AML-193 (cell line): Measurements from ENCODE around the gene EXOC6B.

Experiments
- DNase-seq, 2 experiments: peaks; one replicate each; lab custom pipeline; 2025; lab: John Stamatoyannopoulos, UW

The EXOC6B gene

DNA sequence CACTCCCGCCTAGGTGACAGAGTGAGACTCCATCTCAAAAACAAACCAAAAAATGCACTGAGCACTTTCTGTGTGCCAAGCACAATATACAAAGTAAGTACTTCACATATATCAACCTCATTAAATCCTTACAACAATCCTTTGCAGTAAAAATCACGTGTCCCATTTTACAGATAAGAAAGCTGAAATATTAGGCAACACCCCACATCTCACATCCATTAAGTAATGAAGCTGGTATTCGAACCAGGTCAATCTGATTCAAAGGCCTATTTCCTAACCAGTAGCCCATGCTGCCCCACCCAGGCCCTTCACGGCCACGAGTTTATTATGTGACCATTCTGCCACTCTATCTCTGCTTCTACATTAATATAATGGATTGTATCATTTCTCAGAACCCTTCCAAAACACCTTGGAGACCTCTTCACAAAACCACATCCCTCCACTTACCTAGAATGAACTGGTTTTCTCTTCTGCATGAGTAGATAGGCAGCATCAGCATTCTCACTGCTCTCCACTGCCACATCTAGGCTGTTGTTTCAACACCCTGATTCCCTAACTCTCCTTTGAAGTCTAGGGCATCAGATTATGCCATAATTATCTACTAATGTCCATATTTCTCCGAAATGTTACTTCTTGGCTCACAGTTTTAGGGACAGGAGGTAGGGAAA, 3.1 kb upstream of the EXOC6B start:
- no peak for DNase-seq

DNA sequence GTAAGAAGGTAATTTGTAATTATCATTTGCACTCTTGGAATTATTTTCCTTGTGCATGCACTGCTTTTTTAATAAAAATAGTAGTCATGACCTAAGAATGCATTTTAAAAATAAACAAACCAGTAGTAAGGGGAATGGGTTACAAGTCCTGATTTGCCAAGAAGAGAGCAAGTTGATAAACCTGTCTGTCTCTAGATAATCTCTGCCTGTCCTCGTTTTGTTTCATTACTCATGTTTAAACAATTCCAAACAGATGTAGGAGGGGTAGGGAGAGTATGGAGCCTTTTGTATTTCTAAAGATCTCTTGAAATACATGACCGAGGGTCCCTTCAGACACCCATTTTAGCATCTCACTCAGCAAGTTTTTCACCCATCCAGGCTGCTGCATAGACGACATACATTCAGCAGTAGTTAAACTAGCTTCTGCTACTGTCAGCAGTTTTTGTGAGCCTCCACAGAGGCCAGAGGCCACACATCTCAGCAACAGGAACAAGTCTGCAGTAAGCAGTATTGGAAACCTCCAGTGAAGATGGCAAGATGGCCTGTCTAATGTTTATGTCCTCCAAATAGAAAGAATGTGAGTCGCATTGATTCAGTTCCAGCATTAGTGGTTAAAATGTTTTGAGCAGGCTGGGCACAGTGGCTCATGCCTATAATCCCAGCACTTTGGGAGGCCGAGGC, 2.3 kb upstream of the EXOC6B start:
- no peak for DNase-seq

GRCh38 chr2:72827487-72827886, 1.7 kb upstream of the EXOC6B start:
- DNase-seq, result no peak

DNA sequence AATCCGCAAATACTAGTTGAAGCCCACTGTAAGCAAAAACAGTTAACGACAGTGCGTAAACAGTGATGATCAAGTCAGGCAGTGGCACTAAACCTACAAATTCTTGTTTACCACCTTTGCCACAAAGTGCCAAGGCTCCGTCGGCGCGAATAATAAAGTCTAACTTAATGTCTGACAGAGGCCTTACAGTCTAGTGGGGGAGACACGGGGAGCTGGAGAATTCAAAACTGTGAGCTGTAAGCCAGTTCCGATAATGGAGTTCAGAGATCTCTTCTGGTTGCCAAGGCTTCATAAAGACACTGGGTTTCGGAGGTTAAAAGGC, 284 bp upstream of the EXOC6B start:
- no peak for DNase-seq

GRCh38 chr2:72824224-72824842, 1.5 kb downstream of the EXOC6B start:
- DNase-seq, result peak in 1 of 2 experiments; percentile 5

- DNase-seq, result no peak
Measured at GRCh38 chr2:72822794-72823193, 3.0 kb downstream of the EXOC6B start.

- no peak for DNase-seq
Measured at GRCh38 chr2:72821983-72822382, 3.9 kb downstream of the EXOC6B start.

DNA sequence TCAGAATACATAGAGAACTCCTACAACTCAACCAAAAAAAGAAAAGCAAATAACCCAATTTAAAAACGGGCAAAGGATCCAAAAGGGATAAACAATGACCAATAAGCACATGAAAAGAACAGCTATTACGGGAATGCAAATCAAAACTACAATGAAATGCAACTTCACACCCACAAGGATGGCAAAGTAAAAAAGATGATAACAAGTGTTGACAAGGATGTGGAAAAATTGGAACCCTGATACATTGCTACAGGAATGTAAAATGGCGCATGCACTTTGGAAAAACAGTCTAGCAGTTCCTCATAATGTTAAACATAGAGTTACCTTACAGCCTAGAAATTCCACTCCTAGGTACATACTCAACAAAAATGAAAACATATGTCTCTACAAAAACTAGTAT, 4.7 kb downstream of the EXOC6B start:
- DNase-seq, result no peak

DNA sequence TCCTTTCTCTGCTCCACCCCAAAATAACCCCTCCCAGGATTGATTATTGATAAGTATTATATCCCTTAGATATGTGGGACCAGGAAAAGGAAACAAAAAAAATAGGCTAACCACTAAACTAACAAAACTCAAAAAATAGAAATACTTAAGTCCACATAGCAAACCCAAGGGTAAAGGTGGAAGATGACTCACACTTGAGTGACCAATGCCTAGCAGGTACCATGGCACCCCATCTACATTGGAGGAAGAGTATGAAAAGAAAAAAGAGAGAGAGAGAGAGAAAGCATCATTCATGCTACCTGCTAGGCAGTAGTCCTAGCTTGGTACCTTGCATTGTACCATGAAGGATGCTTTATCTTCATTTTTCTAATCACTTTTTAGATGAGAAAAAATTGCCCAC, 6.3 kb downstream of the EXOC6B start:
- no peak for DNase-seq

- DNase-seq, result no peak
Measured at GRCh38 chr2:72815655-72816278, 10.1 kb downstream of the EXOC6B start.

DNA sequence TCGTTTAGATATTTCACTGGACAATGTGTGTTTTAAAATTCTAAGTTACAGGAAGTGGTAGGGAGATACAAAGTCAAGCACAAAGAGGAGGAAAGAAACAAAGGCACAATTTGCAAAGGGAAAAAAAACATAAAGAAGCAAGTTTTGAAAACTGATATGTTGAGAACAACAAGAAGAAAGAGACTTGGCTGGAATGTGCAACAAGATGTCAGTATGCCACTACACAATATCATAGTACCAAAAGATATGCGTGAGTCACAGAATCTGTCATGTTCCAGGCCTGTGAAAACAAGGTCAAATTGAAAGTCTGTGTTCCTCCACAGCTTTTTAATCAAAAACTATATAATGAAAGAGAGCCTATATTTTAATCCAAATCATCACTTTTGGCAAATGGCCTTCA, 12.0 kb downstream of the EXOC6B start:
- DNase-seq, result no peak

GRCh38 chr2:72810165-72810564, 15.7 kb downstream of the EXOC6B start:
- no peak for DNase-seq

DNA sequence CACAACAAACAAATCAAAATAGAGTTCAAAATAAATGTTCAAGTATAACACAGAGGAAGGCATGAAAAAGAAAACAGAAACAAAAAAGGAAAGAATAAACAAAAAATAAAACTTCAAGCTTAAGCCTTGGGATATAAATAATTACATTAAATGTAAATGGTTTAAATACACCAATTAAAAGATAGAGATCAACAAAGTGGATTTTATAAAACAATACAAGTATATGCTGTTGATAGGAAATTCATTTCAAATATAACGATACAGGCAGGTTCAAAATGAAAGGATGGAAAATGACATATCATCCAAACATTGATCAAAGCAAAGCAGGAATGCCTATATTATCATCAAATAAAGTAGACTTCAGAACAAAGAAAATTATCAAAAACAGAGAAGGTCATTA, 16.7 kb downstream of the EXOC6B start:
- DNase-seq, result no peak

DNA sequence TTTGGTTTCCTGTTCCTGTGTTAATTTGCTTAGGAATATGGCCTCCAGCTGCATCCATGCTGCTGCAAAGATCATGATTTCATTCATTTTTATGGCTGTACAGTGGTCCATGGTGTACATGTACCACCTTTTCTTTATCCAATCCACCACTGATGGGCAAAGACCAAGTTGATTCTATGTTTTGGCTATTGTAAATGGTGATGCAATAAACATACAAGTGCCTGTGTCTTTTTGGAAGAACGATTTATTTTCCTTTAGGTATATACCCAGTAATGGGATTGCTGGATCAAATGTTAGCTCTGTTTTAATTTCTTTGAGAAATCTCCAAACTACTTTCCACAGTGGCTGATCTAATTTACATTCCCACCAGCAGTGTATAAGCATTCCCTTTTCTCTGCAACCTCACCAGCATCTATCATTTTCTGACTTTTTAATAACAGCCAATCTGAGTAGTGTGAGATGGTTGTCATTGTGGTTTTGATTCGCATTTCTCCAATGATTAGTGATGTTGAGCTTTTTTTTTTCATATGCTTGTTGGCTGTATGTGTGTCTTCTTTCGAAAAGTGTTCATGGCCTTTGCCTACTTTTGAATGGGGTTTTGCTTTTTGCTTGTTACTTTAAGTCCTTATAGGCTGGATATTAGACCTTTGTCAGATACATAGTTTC, 19.4 kb downstream of the EXOC6B start:
- DNase-seq, result no peak

GRCh38 chr2:72803626-72804320, 22.1 kb downstream of the EXOC6B start:
- DNase-seq, result no peak

DNA sequence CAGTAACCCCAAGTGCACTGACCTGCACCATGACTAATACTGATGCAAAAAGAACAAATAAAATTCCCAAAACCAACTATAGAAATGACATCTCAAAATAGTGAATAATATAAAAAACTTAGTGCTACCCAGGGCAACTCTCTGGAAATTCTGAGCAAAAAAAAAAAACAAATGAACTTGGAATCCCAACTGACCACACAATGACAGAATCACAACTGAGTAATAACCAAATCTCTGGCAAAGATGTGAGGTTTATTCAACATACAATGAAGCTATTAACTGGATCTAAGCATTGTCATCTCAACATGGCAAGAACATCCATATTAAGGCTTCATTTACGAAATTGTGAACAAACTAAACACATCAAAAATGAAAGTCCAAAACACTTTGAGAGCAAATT, 22.7 kb downstream of the EXOC6B start:
- no peak for DNase-seq

- DNase-seq, result no peak
Measured at GRCh38 chr2:72800492-72800891, 25.3 kb downstream of the EXOC6B start.

DNA sequence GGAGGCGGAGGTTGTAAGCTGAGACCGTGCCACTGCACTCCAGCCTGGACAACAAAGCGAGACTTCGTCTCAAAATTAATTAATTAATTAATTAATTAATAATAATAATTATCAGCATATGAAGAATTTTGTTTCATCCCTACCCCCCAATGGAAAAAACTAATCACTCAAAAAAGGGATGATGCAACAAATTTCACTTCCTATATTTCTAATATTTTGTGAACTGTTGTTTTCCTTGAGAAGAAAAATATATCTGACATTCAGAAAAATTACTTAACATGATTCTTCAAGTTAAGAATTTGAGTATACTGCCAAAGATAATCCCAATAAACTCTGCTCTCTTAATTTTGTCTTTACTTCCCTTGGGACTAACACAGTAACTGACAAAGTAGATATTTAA, 28.1 kb downstream of the EXOC6B start:
- DNase-seq, result peak; percentile 4 to 31

- DNase-seq, result no peak
Measured at GRCh38 chr2:72796766-72797165, 29.1 kb downstream of the EXOC6B start.

DNA sequence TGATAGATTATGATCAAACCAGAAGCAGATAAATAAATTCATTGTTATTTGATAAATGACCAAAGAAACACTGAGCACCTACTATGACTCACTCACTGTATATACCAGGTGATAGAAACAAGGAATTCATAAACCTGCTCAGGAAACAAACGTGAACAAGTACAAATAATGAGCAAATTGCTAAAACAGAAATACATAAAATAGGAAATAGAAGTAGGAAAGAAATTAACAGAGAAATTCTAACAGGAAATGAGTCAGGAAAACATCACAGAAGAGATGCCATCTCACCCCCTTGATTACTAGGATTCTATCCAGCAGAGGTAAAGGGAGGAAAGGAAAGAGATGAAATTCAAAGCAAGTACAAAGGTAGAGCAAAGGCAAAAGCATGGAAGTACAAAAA, 31.3 kb downstream of the EXOC6B start:
- DNase-seq, result no peak

GRCh38 chr2:72793798-72794440, 31.9 kb downstream of the EXOC6B start:
- no peak for DNase-seq

DNA sequence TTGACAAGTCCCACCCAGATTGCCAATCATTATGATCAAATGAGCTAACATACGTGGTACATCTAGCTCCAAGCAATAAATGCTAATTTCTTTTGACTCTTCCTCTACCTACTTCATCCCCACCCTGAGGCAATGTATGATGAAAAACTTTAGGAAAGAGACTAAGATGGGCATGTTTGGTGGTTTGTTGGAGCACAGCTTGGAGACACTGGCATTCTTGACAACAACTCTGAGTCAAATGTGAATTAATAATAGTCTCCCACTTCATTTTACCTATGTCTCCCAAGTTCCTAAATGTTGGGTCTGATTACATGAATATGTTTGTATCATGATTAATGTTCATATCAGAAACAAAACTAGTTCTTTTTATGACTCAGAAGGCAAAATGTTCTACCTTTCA, 36.6 kb downstream of the EXOC6B start:
- no peak for DNase-seq
